ENCODE data around the gene DZIP1L. TPM values are rescaled to one million over a fixed set of nuclear protein-coding genes. Genes with fewer than 3 reads are reported as not detected.

DZIP1L gene
- total RNA-seq, 1 experiment from 2014 or later = 10.4 TPM

DNA sequence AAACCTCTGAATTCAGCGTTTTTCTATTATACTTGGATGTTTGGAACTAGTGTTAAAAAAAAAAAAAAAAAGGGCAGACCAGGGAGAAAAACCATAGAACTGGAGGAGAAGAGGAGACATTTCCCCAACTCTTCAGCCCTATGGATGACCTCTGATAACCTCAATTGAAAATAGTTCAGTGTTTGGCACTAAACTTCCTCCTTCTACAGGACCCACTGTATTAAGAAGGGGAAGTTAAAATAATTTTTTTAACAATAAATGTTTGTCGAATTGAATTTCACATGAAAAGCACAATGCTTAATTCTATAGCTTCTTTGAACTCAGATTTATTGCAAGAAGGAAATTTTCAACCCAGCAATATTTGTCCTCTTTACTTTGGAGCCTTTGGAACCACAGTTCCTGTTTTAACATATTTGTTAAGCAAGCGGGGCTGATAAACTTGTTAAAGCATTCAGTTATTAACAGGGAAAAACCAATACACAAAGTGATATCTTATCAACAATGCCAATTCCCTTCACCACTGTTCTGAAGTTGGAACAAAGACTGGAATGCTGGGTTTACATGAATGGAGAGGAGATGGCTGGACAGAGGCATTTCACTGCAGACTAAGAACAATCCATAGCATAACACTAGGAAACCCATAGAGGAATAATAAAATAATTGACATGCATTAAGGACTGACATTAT lies 19.9 kb upstream of the DZIP1L start:
- no peak overlapping the region for H3K14ac ChIP-seq (ENCODE audit: insufficient read depth, low read length)
- no peak overlapping the region for H3K4ac ChIP-seq (ENCODE audit: low read depth, low read length)
- no peak overlapping the region for H2AK5ac ChIP-seq (ENCODE audit: insufficient read length, low read length)
- no peak overlapping the region for H2BK20ac ChIP-seq (ENCODE audit: low read depth, low read length, poor library complexity, severe bottlenecking)
- DNase-seq = no peak
- H3K56ac ChIP-seq (ENCODE audit: insufficient read length, low read depth, low read length) = no peak overlapping the region
- no peaks in the 10 kb centered on the region for H3K27me3 ChIP-seq (ENCODE audit: insufficient read depth, low read length)
- H3K18ac ChIP-seq (ENCODE audit: insufficient read length, low read depth, low read length) = no peak overlapping the region
- no peak overlapping the region for H4K5ac ChIP-seq (ENCODE audit: insufficient read length, low read depth, low read length)
- no peaks in the 10 kb centered on the region for H3K9me3 ChIP-seq (ENCODE audit: control insufficient read depth, low read depth, low read length)
- no peaks in the 10 kb centered on the region for H3K79me1 ChIP-seq (ENCODE audit: insufficient read depth, low read depth, low read length, poor library complexity, severe bottlenecking)
- Mint-ChIP-seq H3K36me3 (ENCODE audit: insufficient read depth in 1 of 3, low read depth in 3 of 3) (no peaks in the 10 kb centered on the region), H3K4me1 (peaks cover 0 to 2% of the 10 kb centered on the region in 2 experiments; a peak in 1 of 4 replicates), H3K9me3 (no peaks in the 10 kb centered on the region; a peak in 1 of 5 replicates), H3K27me3 (ENCODE audit: low read depth) (peaks cover 3% of the 10 kb centered on the region; the same call in 1 of the 2 replicates), H3K4me3 (no peak overlapping the region), H3K27ac (no peak overlapping the region)
- no peaks in the 10 kb centered on the region for H3K23me2 ChIP-seq (ENCODE audit: insufficient read length, low read depth, low read length, poor library complexity, severe bottlenecking)
- no peaks in the 10 kb centered on the region for H4K20me1 ChIP-seq (ENCODE audit: control insufficient read depth, insufficient read depth, insufficient read length)
- TF ChIP-seq, protein P1, sequence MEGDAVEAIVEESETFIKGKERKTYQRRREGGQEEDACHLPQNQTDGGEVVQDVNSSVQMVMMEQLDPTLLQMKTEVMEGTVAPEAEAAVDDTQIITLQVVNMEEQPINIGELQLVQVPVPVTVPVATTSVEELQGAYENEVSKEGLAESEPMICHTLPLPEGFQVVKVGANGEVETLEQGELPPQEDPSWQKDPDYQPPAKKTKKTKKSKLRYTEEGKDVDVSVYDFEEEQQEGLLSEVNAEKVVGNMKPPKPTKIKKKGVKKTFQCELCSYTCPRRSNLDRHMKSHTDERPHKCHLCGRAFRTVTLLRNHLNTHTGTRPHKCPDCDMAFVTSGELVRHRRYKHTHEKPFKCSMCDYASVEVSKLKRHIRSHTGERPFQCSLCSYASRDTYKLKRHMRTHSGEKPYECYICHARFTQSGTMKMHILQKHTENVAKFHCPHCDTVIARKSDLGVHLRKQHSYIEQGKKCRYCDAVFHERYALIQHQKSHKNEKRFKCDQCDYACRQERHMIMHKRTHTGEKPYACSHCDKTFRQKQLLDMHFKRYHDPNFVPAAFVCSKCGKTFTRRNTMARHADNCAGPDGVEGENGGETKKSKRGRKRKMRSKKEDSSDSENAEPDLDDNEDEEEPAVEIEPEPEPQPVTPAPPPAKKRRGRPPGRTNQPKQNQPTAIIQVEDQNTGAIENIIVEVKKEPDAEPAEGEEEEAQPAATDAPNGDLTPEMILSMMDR (conservative IDR thresholded peaks at IDR 0.05) = no peak
- no peak overlapping the region for H2BK5ac ChIP-seq (ENCODE audit: insufficient read length, low read length)
- H3T11ph ChIP-seq (ENCODE audit: low read length) = no peak overlapping the region
- no peak overlapping the region for H2BK12ac ChIP-seq (ENCODE audit: insufficient read length, low read depth, low read length)
- no peak overlapping the region for H4K8ac ChIP-seq (replicated peaks; ENCODE audit: insufficient read length, low read depth, low read length)
- H2AFZ ChIP-seq (ENCODE audit: low read length) = no peak overlapping the region
- H3K9ac ChIP-seq (ENCODE audit: extremely low read depth, insufficient read length, low read length) = no peak overlapping the region
- no peaks in the 10 kb centered on the region for H3K79me2 ChIP-seq (ENCODE audit: insufficient read depth, low read length)
- no peak overlapping the region for H4K91ac ChIP-seq (ENCODE audit: insufficient read length, low read depth, low read length)
- no peak overlapping the region for H2BK15ac ChIP-seq (ENCODE audit: low read depth, low read length)
- no peaks in the 10 kb centered on the region for H3K4me1 ChIP-seq (ENCODE audit: insufficient read depth, low read length)
- no peak overlapping the region for H3K4me2 ChIP-seq (ENCODE audit: insufficient read depth, insufficient read length, low read length)
- H3K27ac ChIP-seq (ENCODE audit: insufficient read length, low read depth, low read length) = no peak overlapping the region
- no peak overlapping the region for H2BK120ac ChIP-seq (ENCODE audit: low read depth, low read length, poor library complexity, severe bottlenecking)
- no CpG with 5 or more reads among the region's 3 CpGs for WGBS (ENCODE audit: extremely low coverage, insufficient read length, low lambda C conversion rate)
- H3K23ac ChIP-seq (ENCODE audit: insufficient read length, low read depth, low read length) = no peak overlapping the region
